Measurements from ENCODE around the gene C19orf25.

DNA sequence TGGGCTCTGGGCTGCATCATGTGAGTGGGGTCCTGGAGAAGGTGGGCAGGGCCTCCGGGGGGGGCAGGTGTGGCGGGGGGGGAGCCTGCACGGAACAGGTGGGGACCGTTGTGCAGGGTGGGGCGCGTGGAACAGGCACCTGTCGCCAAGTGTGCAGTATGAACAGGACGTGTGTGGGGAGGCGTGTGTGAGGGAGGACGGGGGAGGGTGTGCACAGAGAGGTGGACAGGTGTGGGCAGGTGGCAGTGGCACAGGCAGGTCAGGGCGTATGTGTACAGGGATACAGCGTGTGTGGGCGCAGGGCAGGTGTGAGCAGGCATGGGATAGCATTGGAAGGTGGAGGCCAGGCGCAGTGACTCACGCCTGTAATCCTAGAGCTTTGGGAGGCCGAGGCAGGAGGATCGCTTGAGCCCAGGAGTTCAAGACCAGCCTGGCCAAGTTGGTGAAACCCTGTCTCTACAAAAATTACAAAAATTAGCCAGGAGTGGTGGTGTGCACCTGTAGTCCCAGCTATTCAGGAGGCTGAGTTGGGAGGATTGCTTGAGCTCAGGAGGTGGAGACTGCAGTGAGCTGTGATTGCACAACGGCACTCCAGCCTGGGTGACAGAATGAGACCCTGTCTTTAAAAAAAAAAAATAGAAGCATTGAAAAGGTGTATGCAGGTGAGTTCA, 48.1 kb upstream of the C19orf25 start:
- TF ChIP-seq, protein P1, sequence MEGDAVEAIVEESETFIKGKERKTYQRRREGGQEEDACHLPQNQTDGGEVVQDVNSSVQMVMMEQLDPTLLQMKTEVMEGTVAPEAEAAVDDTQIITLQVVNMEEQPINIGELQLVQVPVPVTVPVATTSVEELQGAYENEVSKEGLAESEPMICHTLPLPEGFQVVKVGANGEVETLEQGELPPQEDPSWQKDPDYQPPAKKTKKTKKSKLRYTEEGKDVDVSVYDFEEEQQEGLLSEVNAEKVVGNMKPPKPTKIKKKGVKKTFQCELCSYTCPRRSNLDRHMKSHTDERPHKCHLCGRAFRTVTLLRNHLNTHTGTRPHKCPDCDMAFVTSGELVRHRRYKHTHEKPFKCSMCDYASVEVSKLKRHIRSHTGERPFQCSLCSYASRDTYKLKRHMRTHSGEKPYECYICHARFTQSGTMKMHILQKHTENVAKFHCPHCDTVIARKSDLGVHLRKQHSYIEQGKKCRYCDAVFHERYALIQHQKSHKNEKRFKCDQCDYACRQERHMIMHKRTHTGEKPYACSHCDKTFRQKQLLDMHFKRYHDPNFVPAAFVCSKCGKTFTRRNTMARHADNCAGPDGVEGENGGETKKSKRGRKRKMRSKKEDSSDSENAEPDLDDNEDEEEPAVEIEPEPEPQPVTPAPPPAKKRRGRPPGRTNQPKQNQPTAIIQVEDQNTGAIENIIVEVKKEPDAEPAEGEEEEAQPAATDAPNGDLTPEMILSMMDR (conservative IDR thresholded peaks at IDR 0.05; ENCODE audit: low read depth, low read length), result no peak
- TF ChIP-seq EZH2 (IDR thresholded peaks at IDR 0.05; ENCODE audit: borderline replicate concordance, low read depth, low read length, poor library complexity, severe bottlenecking), result no peak
